Keratinocyte (primary cell): Measurements from ENCODE around the gene ADGRL3. TPM values are rescaled to one million over a fixed set of nuclear protein-coding genes. Genes with fewer than 3 reads are reported as not detected.
A peak's percentile ranks its signal among the peaks of the same experiment; 100 is the strongest.

Experiments
- DNase-seq: peaks from one replicate; pipeline ENCODE4 v3.0.0-alpha.2; 2011; ENCODE audit warnings: low read depth, missing footprints, low spot score
- FAIRE-seq: peaks from 2 replicates; lab custom pipeline; 2011; peaks lifted over from hg19 to GRCh38; lab: Jason Lieb, UNC
- H2AFZ ChIP-seq: 2 replicates; pipeline ENCODE4 v1.6.0; 2012; ENCODE audit warnings: low read length, control low read depth, inconsistent platforms; ENCODE audit not compliant: control insufficient read depth
- H3K27ac ChIP-seq: 2 replicates; pipeline ENCODE4 v1.5.1; 2011; ENCODE audit warnings: low read length; ENCODE audit not compliant: control insufficient read depth, insufficient read depth
- H3K27me3 ChIP-seq: 3 replicates; pipeline ENCODE4 v1.6.0; 2011; ENCODE audit warnings: low read length; ENCODE audit not compliant: control insufficient read depth, insufficient read depth; ENCODE audit errors: extremely low read depth
- H3K36me3 ChIP-seq, 2 experiments: 2 replicates in 1 of 2; 3 replicates in 1 of 2; pipeline ENCODE4 v1.5.1; 2011; ENCODE audit warnings: low read length in 2 of 2, mild to moderate bottlenecking in 1 of 2; ENCODE audit not compliant: control insufficient read depth in 2 of 2, insufficient read depth in 2 of 2; ENCODE audit errors: extremely low read depth in 1 of 2
- H3K4me1 ChIP-seq: 3 replicates; pipeline ENCODE4 v1.5.1; 2011; ENCODE audit warnings: low read length; ENCODE audit not compliant: control insufficient read depth, insufficient read depth; ENCODE audit errors: extremely low read depth
- H3K4me2 ChIP-seq: 3 replicates; pipeline ENCODE4 v1.6.0; 2011; ENCODE audit warnings: low read depth, low read length; ENCODE audit not compliant: control insufficient read depth, insufficient read depth; ENCODE audit errors: extremely low read depth
- H3K4me3 ChIP-seq, 3 experiments: fragments of 200-600 bp in 1 of 3; sonication (generic) in 1 of 3; 2 replicates in 2 of 3; 3 replicates in 1 of 3; pipeline ENCODE4 v1.5.1; 2011 to 2016; ENCODE audit warnings: low read length in 3 of 3, mild to moderate bottlenecking in 3 of 3, control low read depth in 2 of 3, inconsistent platforms in 1 of 3, low read depth in 1 of 3, mixed read lengths in 1 of 3, mixed run types in 1 of 3, moderate library complexity in 1 of 3; ENCODE audit not compliant: control insufficient read depth in 2 of 3, insufficient read depth in 2 of 3; ENCODE audit errors: extremely low read depth in 1 of 3
- H3K79me2 ChIP-seq: 2 replicates; pipeline ENCODE4 v1.6.0; 2012; ENCODE audit warnings: low read length; ENCODE audit not compliant: control insufficient read depth, insufficient read depth
- H3K9ac ChIP-seq: 3 replicates; pipeline ENCODE4 v1.6.0; 2011; ENCODE audit warnings: low read length; ENCODE audit not compliant: control insufficient read depth, insufficient read depth; ENCODE audit errors: extremely low read depth
- H3K9me1 ChIP-seq: 3 replicates; pipeline ENCODE4 v1.6.0; 2011; ENCODE audit warnings: low read length; ENCODE audit not compliant: control insufficient read depth, insufficient read depth; ENCODE audit errors: extremely low read depth
- H3K9me3 ChIP-seq: 2 replicates; pipeline ENCODE4 v1.5.1; 2012; ENCODE audit warnings: low read depth, low read length; ENCODE audit not compliant: control insufficient read depth
- H4K20me1 ChIP-seq: 3 replicates; pipeline ENCODE4 v1.6.0; 2011; ENCODE audit warnings: low read length; ENCODE audit not compliant: control insufficient read depth, insufficient read depth; ENCODE audit errors: extremely low read depth
- CTCF ChIP-seq, 3 experiments: IDR thresholded peaks in 1 of 3; conservative IDR thresholded peaks in 1 of 3; optimal IDR thresholded peaks in 1 of 3; 2 replicates in 2 of 3; 3 replicates in 1 of 3; pipeline versions ENCODE3 to v1.5.1; 2011; ENCODE audit warnings: low read length in 3 of 3, mild to moderate bottlenecking in 3 of 3, moderate library complexity in 2 of 3, control low read depth in 1 of 3, inconsistent platforms in 1 of 3; ENCODE audit not compliant: insufficient read depth in 2 of 3; ENCODE audit errors: extremely low read depth in 1 of 3
- EZH2 ChIP-seq: IDR thresholded peaks from one replicate; pipeline ENCODE4 v1.6.1; 2012; ENCODE audit warnings: inconsistent platforms, mild to moderate bottlenecking, low read length, moderate library complexity
- dilution Hi-C: fragments of 300-500 bp; cut with MboI; formaldehyde crosslinking; loops from one replicate; pipeline ENCODE4 v1.7.0; 2020; ENCODE audit warnings: low sequenced_read_pairs; ENCODE audit not compliant: extremely low pct_ligation_motif_present
- polyA plus RNA-seq, 5 experiments: library from polyadenylated mRNA; depleted of rRNA in 3 of 5; stranded (reverse) in 3 of 5; stranded (forward) in 1 of 5; unstranded in 1 of 5; fragments of >200 nt; gene quantifications; 1 replicate in 1 of 5; 2 replicates in 3 of 5; 3 replicates in 1 of 5; pipeline versions ENCODE4 v1.2.1 to v1.2.3, GENCODE V29; 2011 to 2012; ENCODE audit warnings: missing spikeins in 2 of 5, low read depth in 1 of 5, low replicate concordance in 1 of 5

The ADGRL3 gene
- polyA plus RNA-seq, 1 donor (not counting 4 experiments of a cell fraction or from before 2014, with no cell fraction given): 0.18 TPM

GRCh38 chr4:61532336-61533000 is 332.3 kb downstream of the ADGRL3 start:
- no peak for DNase-seq
- Histone ChIP-seq H3K27me3 (no peaks in the 10 kb centered on the region), H3K4me1 (peaks cover 8% of the 10 kb centered on the region), H3K9ac (no peak overlapping the region), H3K27ac (no peak overlapping the region), H2AFZ (no peak overlapping the region), H3K79me2 (no peaks in the 10 kb centered on the region), H3K4me3 (no peak overlapping the region), H3K9me1 (no peaks in the 10 kb centered on the region), H3K9me3 (no peaks in the 10 kb centered on the region), H3K4me2 (no peak overlapping the region), H3K36me3 (no peaks in the 10 kb centered on the region), H4K20me1 (no peaks in the 10 kb centered on the region)
- FAIRE-seq: peak; percentile 29
- no peak for TF ChIP-seq EZH2
- TF ChIP-seq CTCF (optimal IDR thresholded peaks at IDR 0.05 in 1 of 3, IDR thresholded peaks at IDR 0.05 in 1 of 3, conservative IDR thresholded peaks at IDR 0.05 in 1 of 3; ENCODE audit: extremely low read depth in 1 of 3, insufficient read depth in 2 of 3, low read length in 3 of 3): no peak
- dilution Hi-C loops: no loop called here

- Histone ChIP-seq H3K4me2 (peak overlapping the region; percentile 19), H3K27ac (no peak overlapping the region), H3K9me1 (no peaks in the 10 kb centered on the region), H4K20me1 (no peaks in the 10 kb centered on the region), H3K4me3 (no peak overlapping the region), H3K79me2 (no peaks in the 10 kb centered on the region), H3K9ac (no peak overlapping the region), H3K4me1 (peaks cover 8% of the 10 kb centered on the region), H3K27me3 (no peaks in the 10 kb centered on the region), H2AFZ (no peak overlapping the region), H3K36me3 (no peaks in the 10 kb centered on the region), H3K9me3 (no peaks in the 10 kb centered on the region)
- TF ChIP-seq CTCF (optimal IDR thresholded peaks at IDR 0.05 in 1 of 3, IDR thresholded peaks at IDR 0.05 in 1 of 3, conservative IDR thresholded peaks at IDR 0.05 in 1 of 3; ENCODE audit: extremely low read depth in 1 of 3, insufficient read depth in 2 of 3, low read length in 3 of 3) (no peak), EZH2 (no peak)
- DNase-seq (peak; percentile 19), FAIRE-seq (peak; percentile 60)
- dilution Hi-C loops: no loop called here
Measured at GRCh38 chr4:61533140-61533539, 333.0 kb downstream of the ADGRL3 start.
